B cell (primary cell): ENCODE measurements around the gene AUTS2. TPM values are rescaled to one million over a fixed set of nuclear protein-coding genes. Genes with fewer than 3 reads are reported as not detected.

Experiments used
- ATAC-seq: fragments of 200-7000 bp; cut with Tn5 transposase; one replicate; pipeline ENCODE4 v1.10.0; 2021; ENCODE audit warnings: low read depth, mild to moderate bottlenecking, moderate number of reproducible peaks, moderate library complexity
- CTCF ChIA-PET: fragments of 350-600 bp; sonication (Branson Sonifier 250); formaldehyde crosslinking; loops from one replicate; lab custom pipeline; 2021; ENCODE audit warnings: antibody characterized with exemption, inconsistent platforms; lab: Charles Lee
- POLR2A ChIA-PET: fragments of 350-600 bp; sonication (Branson Sonifier 250); formaldehyde crosslinking; loops from one replicate; lab custom pipeline; 2021; ENCODE audit warnings: antibody characterized with exemption; lab: Charles Lee
- DNase-seq: peaks from one replicate; pipeline ENCODE4 v3.0.0; 2013
- H2AFZ ChIP-seq: 2 replicates; pipeline ENCODE4 v1.6.1; 2012; ENCODE audit warnings: mild to moderate bottlenecking, low read depth, low read length; ENCODE audit not compliant: insufficient read depth, poor library complexity, severe bottlenecking
- H3K27ac ChIP-seq, 2 donors: 1 replicate in 1 of 2; 2 replicates in 1 of 2; pipeline ENCODE4 v1.5.1; 2012 to 2013; ENCODE audit warnings: low read length in 2 of 2, mild to moderate bottlenecking in 2 of 2, moderate library complexity in 1 of 2
- H3K27me3 ChIP-seq, 4 experiments: fragments of 200-600 bp in 1 of 4; sonication (generic) in 1 of 4; replicated peaks in 1 of 4; 1 replicate in 2 of 4; 2 replicates in 2 of 4; pipeline versions ENCODE4 v1.6.1 to v1.7.0; 2013 to 2016; ENCODE audit warnings: low read length in 3 of 4, mild to moderate bottlenecking in 2 of 4, mixed read lengths in 1 of 4, moderate library complexity in 1 of 4; ENCODE audit not compliant: insufficient read depth in 4 of 4, control insufficient read depth in 3 of 4; ENCODE audit errors: control extremely low read depth in 1 of 4
- H3K36me3 ChIP-seq, 2 experiments: replicated peaks in 1 of 2; 1 replicate in 1 of 2; 2 replicates in 1 of 2; pipeline versions ENCODE4 v1.6.1 to v1.7.1; 2013; ENCODE audit warnings: low read length in 1 of 2; ENCODE audit not compliant: insufficient read depth in 2 of 2, control insufficient read depth in 1 of 2; ENCODE audit errors: control extremely low read depth in 1 of 2, extremely low read depth in 1 of 2
- H3K4me1 ChIP-seq, 2 donors: fragments of 200-600 bp in 1 of 2; sonication (generic) in 1 of 2; 1 replicate in 1 of 2; 2 replicates in 1 of 2; pipeline versions ENCODE4 v1.5.1 to v1.6.1; 2013 to 2017; ENCODE audit warnings: low read length in 2 of 2; ENCODE audit not compliant: control insufficient read depth in 2 of 2, insufficient read depth in 2 of 2
- H3K4me2 ChIP-seq: replicated peaks from 2 replicates; pipeline ENCODE3; 2012; ENCODE audit warnings: mild to moderate bottlenecking, low read depth, low read length; ENCODE audit not compliant: poor library complexity, severe bottlenecking
- H3K4me3 ChIP-seq, 5 experiments: fragments of 200-600 bp in 1 of 5; sonication (generic) in 1 of 5; 1 replicate in 3 of 5; 2 replicates in 2 of 5; pipeline versions ENCODE4 v1.5.1 to v1.7.0; 2011 to 2016; ENCODE audit warnings: low read length in 4 of 5, mild to moderate bottlenecking in 4 of 5, low read depth in 2 of 5, control low read depth in 1 of 5, moderate library complexity in 1 of 5; ENCODE audit not compliant: insufficient read depth in 1 of 5; ENCODE audit errors: control extremely low read depth in 1 of 5, extremely low read depth in 1 of 5
- H3K79me2 ChIP-seq: fragments of 200-600 bp; sonication (generic); one replicate; pipeline ENCODE4 v1.6.0; 2016; ENCODE audit warnings: low read length; ENCODE audit not compliant: control insufficient read depth, insufficient read depth
- H3K9ac ChIP-seq: fragments of 200-600 bp; sonication (generic); 2 replicates; pipeline ENCODE4 v1.6.1; 2017; ENCODE audit warnings: mild to moderate bottlenecking, low read length, moderate library complexity
- H3K9me3 ChIP-seq, 3 donors: one replicate each; pipeline versions ENCODE4 v1.6.1 to v1.7.1; 2013; ENCODE audit warnings: low read length in 2 of 3; ENCODE audit not compliant: control insufficient read depth in 2 of 3, insufficient read depth in 1 of 3; ENCODE audit errors: control extremely low read depth in 1 of 3
- H4K20me1 ChIP-seq: 2 replicates; pipeline ENCODE4 v1.6.0; 2012; ENCODE audit warnings: mild to moderate bottlenecking, low read length; ENCODE audit not compliant: insufficient read depth, control insufficient read depth, poor library complexity, severe bottlenecking
- H3K27ac Mint-ChIP-seq: one replicate; pipeline ENCODE4 v1.8.0; 2021; ENCODE audit warnings: mixed read lengths
- H3K27me3 Mint-ChIP-seq: one replicate; pipeline ENCODE4 v1.8.0; 2021; ENCODE audit warnings: mixed read lengths
- H3K4me1 Mint-ChIP-seq: one replicate; pipeline ENCODE4 v1.8.0; 2021; ENCODE audit warnings: mixed read lengths
- H3K4me3 Mint-ChIP-seq: one replicate; pipeline ENCODE4 v1.8.0; 2021; ENCODE audit warnings: mixed read lengths
- H3K9me3 Mint-ChIP-seq: one replicate; pipeline ENCODE4 v1.8.0; 2022; ENCODE audit warnings: mixed read lengths; ENCODE audit not compliant: insufficient read depth
- EZH2 ChIP-seq: IDR thresholded peaks from 2 replicates; pipeline ENCODE4 v1.6.1; 2012; ENCODE audit warnings: borderline replicate concordance, low read depth, mild to moderate bottlenecking, moderate library complexity, low read length; ENCODE audit not compliant: insufficient read depth, poor library complexity, severe bottlenecking
- WGBS: methylation state at CpG from one replicate; pipeline ENCODE4 v1.1.5; 2013; ENCODE audit warnings: missing lambda C conversion rate; ENCODE audit not compliant: insufficient coverage; 5-methylcytosine and 5-hydroxymethylcytosine counted together
- intact Hi-C: fragments of 100-400 bp; cut with micrococcal nuclease; formaldehyde crosslinking; loops from one replicate; pipeline ENCODE4 v1.10.0; 2022
- polyA plus RNA-seq: library from polyadenylated mRNA; depleted of rRNA; stranded (reverse); fragments of >200 nt; gene quantifications from 2 replicates; pipeline ENCODE4 v1.2.3, GENCODE V29; 2012
- total RNA-seq, 2 donors: library from RNA; stranded (reverse); fragments of 120-200 nt in 1 of 2; gene quantifications; 1 replicate in 1 of 2; 2 replicates in 1 of 2; pipeline versions ENCODE4 v1.2.3 to v1.2.4, GENCODE V29; 2013 to 2022
- TF ChIP-seq, protein P1 (sequence below): fragments of 200-600 bp; IDR thresholded peaks from one replicate; pipeline ENCODE4 v1.8.0; 2022; ENCODE audit warnings: antibody characterized with exemption, mild to moderate bottlenecking

AUTS2 gene
- total and polyA plus RNA-seq, 2 donors (not counting 1 experiment from before 2014, with no cell fraction given), result 22.3 to 35.0 TPM

- DNase-seq, result peak; percentile 52
- ATAC-seq, result peak; percentile 43
- peak overlapping the region; percentile 50 for H3K4me3 Mint-ChIP-seq
- intact Hi-C loops, result no loop called here
- Histone ChIP-seq H3K27ac (peak overlapping the region in 1 of 2 donors; percentile 14), H4K20me1 (peaks cover 7% of the 10 kb centered on the region), H3K4me2 (peak overlapping the region; percentile 47), H3K4me3 (peak overlapping the region in 1 of 5 experiments; percentile 2), H3K4me1 (peaks cover 23 to 24% of the 10 kb centered on the region in 2 donors), H3K9me3 (peaks cover 0 to 1% (median 0%) of the 10 kb centered on the region in 3 donors), H3K79me2 (no peaks in the 10 kb centered on the region), H3K27me3 (no peaks in the 10 kb centered on the region), H3K36me3 (no peaks in the 10 kb centered on the region), H3K9ac (peak overlapping the region; percentile 20), H2AFZ (no peak overlapping the region)
- peaks cover 26% of the 10 kb centered on the region for H3K4me1 Mint-ChIP-seq
- H3K27ac Mint-ChIP-seq, result peak overlapping the region; percentile 8
- ChIA-PET CTCF (no interaction called here), POLR2A (no interaction called here)
- H3K27me3 Mint-ChIP-seq, result no peaks in the 10 kb centered on the region
- TF ChIP-seq EZH2, result no peak
- TF ChIP-seq, protein P1, sequence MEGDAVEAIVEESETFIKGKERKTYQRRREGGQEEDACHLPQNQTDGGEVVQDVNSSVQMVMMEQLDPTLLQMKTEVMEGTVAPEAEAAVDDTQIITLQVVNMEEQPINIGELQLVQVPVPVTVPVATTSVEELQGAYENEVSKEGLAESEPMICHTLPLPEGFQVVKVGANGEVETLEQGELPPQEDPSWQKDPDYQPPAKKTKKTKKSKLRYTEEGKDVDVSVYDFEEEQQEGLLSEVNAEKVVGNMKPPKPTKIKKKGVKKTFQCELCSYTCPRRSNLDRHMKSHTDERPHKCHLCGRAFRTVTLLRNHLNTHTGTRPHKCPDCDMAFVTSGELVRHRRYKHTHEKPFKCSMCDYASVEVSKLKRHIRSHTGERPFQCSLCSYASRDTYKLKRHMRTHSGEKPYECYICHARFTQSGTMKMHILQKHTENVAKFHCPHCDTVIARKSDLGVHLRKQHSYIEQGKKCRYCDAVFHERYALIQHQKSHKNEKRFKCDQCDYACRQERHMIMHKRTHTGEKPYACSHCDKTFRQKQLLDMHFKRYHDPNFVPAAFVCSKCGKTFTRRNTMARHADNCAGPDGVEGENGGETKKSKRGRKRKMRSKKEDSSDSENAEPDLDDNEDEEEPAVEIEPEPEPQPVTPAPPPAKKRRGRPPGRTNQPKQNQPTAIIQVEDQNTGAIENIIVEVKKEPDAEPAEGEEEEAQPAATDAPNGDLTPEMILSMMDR, result no peak
- WGBS, result 0% methylated on average over 3 of the region's 9 CpGs
- no peaks in the 10 kb centered on the region for H3K9me3 Mint-ChIP-seq
Observed at GRCh38 chr7:70006261-70006920, 408.1 kb downstream of the AUTS2 start.

DNA sequence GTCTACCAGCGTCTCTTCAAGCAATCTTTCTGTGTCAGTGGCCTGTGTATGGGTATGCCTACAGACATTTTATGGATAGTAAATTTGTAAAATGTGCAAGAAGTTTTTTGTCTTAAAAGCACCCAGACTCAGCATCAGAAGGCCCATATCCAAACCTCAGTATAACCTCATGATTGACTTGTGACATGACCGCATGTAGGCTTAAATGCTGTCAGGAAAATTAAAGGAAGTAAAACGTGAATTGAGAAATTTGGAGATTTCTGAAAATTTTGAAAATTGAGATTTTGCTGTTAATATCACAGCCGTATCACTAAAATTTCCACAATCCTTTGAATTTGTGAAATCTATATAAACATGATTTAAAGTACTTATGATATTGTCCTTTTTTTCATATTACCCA, 410.2 kb downstream of the AUTS2 start:
- ATAC-seq, result no peak
- peaks cover 0 to 1% (median 0%) of the 10 kb centered on the region in 3 donors for H3K9me3 ChIP-seq
- H3K27ac ChIP-seq, result peak overlapping the region in 1 of 2 donors; percentile 4
- WGBS, result no CpG with 5 or more reads among the region's 4 CpGs
- CTCF ChIA-PET, result no interaction called here
- H3K4me3 ChIP-seq, result no peak overlapping the region
- no peaks in the 10 kb centered on the region for H3K36me3 ChIP-seq
- H4K20me1 ChIP-seq, result peaks cover 7% of the 10 kb centered on the region
- no peaks in the 10 kb centered on the region for H3K79me2 ChIP-seq
- H3K9me3 Mint-ChIP-seq, result no peaks in the 10 kb centered on the region
- no peak overlapping the region for H3K27ac Mint-ChIP-seq
- intact Hi-C loops, result no loop called here
- H3K27me3 ChIP-seq, result no peaks in the 10 kb centered on the region
- H2AFZ ChIP-seq, result no peak overlapping the region
- H3K9ac ChIP-seq, result no peak overlapping the region
- H3K4me3 Mint-ChIP-seq, result no peak overlapping the region
- H3K4me2 ChIP-seq, result no peak overlapping the region
- TF ChIP-seq, protein P1, result no peak
- TF ChIP-seq EZH2, result no peak
- no peak for DNase-seq
- no peaks in the 10 kb centered on the region for H3K27me3 Mint-ChIP-seq
- peaks cover 23 to 24% of the 10 kb centered on the region in 2 donors for H3K4me1 ChIP-seq
- H3K4me1 Mint-ChIP-seq, result peaks cover 39% of the 10 kb centered on the region
- POLR2A ChIA-PET, result no interaction called here
